Choroid plexus epithelial cell (primary cell): ENCODE data around the gene SLC5A1.

Experiments used
- DNase-seq: peaks from one replicate; pipeline ENCODE4 v3.0.0-alpha.2; 2010; ENCODE audit warnings: low read depth
- H3K4me3 ChIP-seq: 2 replicates; pipeline ENCODE4 v1.5.1; 2011; ENCODE audit warnings: low read depth, mild to moderate bottlenecking, control low read depth, low read length, moderate library complexity
- CTCF ChIP-seq: conservative IDR thresholded peaks from 2 replicates; pipeline ENCODE4 v1.5.1; 2011; ENCODE audit warnings: low read depth, mild to moderate bottlenecking, control low read depth, inconsistent platforms, low read length, moderate library complexity

Gene SLC5A1

DNA sequence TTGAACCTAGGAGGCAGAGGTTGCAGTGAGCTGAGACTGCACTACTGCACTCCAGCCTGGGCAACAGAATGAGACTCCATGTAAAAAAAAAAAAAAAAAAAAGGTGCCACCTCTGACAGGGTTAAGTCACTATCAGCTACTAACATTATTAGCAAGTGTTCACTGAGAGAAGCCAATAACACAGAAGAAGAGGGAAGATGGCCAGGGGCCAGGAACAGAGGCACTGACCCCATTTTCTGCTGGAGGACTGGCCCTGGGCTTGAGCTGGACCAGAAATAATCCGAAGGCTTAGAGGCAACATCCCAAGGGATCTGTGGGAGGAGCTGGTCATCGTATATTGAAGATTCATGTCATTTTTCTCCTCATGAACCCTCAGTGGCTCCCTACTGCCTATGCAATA is 5.0 kb downstream of the SLC5A1 start:
- H3K4me3 ChIP-seq = no peak overlapping the region
- DNase-seq = no peak
- TF ChIP-seq CTCF = no peak

- no peak for TF ChIP-seq CTCF
- no peak overlapping the region for H3K4me3 ChIP-seq
- DNase-seq = peak; percentile 93
Observed at GRCh38 chr22:32050678-32051515, 7.8 kb downstream of the SLC5A1 start.

- no peak for DNase-seq
- no peak for TF ChIP-seq CTCF
- no peak overlapping the region for H3K4me3 ChIP-seq
Observed at GRCh38 chr22:32052244-32052643, 9.2 kb downstream of the SLC5A1 start.

GRCh38 chr22:32052936-32053791 is 10.1 kb downstream of the SLC5A1 start:
- no peak for DNase-seq
- no peak overlapping the region for H3K4me3 ChIP-seq
- no peak for TF ChIP-seq CTCF

DNA sequence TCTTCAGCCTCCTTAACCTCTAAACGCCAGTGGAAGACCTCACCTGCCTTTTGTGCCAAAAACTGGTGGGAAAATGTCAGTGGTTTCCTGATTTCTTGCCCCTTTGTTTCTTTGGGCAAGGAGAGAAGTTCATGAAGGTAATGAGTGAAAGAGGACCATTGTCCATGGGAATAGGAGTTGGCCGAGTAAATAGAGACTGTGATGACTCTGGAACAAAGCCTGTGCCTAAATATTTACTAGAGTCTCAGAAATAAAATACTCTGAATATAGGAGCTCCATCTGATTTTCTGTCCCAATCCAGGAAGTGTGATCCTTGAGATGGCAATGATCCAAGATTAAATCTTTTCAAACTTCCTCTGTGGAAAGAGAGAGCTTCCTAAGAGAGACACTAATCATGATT is 12.0 kb downstream of the SLC5A1 start:
- no peak for TF ChIP-seq CTCF
- H3K4me3 ChIP-seq = no peak overlapping the region
- DNase-seq = no peak

GRCh38 chr22:32058656-32059260 is 15.7 kb downstream of the SLC5A1 start:
- no peak for TF ChIP-seq CTCF
- peak; percentile 33 for DNase-seq

More at GRCh38 chr22:32058656-32059260, 15.7 kb downstream of the SLC5A1 start:
- H3K4me3 ChIP-seq = no peak overlapping the region
